Neural cell (in vitro differentiated cells): ENCODE data around the gene MICB. TPM values are rescaled to one million over a fixed set of nuclear protein-coding genes. Genes with fewer than 3 reads are reported as not detected.

Source experiments
- H2AFZ ChIP-seq: fragments of 200-600, 300-800 bp; sonication (generic), shearing (Covaris generic); 2 replicates; pipeline ENCODE4 v1.6.0; 2014; ENCODE audit warnings: low read depth, mild to moderate bottlenecking, antibody characterized with exemption, low read length, moderate library complexity
- H3F3A ChIP-seq: fragments of 200-600 bp; shearing (Covaris generic); 2 replicates; pipeline ENCODE4 v1.6.1; 2016; ENCODE audit warnings: mild to moderate bottlenecking, moderate library complexity, mixed read lengths, antibody characterized with exemption, low read length; ENCODE audit not compliant: insufficient read depth, poor library complexity, severe bottlenecking
- H3K27ac ChIP-seq: fragments of 200-600, 300-800 bp; sonication (generic), shearing (Covaris generic); 2 replicates; pipeline ENCODE4 v1.5.1; 2014; ENCODE audit warnings: mild to moderate bottlenecking, low read length, moderate library complexity
- H3K27me3 ChIP-seq: fragments of 300-800, 200-600 bp; sonication (generic), shearing (Covaris generic); 2 replicates; pipeline ENCODE4 v1.6.0; 2014; ENCODE audit warnings: mild to moderate bottlenecking, low read depth, low read length, moderate library complexity; ENCODE audit not compliant: insufficient read depth
- H3K36me3 ChIP-seq: fragments of 300-800, 200-600 bp; sonication (generic), shearing (Covaris generic); 2 replicates; pipeline ENCODE4 v1.5.1; 2014; ENCODE audit warnings: mild to moderate bottlenecking, antibody characterized with exemption, low read length, moderate library complexity; ENCODE audit not compliant: insufficient read depth
- H3K4me2 ChIP-seq: fragments of 300-800, 200-600 bp; sonication (generic), shearing (Covaris generic); 2 replicates; pipeline ENCODE4 v1.6.0; 2014; ENCODE audit warnings: mild to moderate bottlenecking, low read length
- H3K4me3 ChIP-seq: fragments of 300-800, 200-600 bp; sonication (generic), shearing (Covaris generic); 2 replicates; pipeline ENCODE4 v1.5.1; 2014; ENCODE audit warnings: mild to moderate bottlenecking, low read length, moderate library complexity
- H3K79me2 ChIP-seq: fragments of 200-600 bp; shearing (Covaris generic); replicated peaks from 2 replicates; pipeline ENCODE4 v1.6.0; 2014; ENCODE audit warnings: mild to moderate bottlenecking, low read length, moderate library complexity; ENCODE audit not compliant: insufficient read depth
- H3K9ac ChIP-seq: fragments of 300-800, 200-600 bp; sonication (generic), shearing (Covaris generic); 2 replicates; pipeline ENCODE4 v1.6.1; 2016; ENCODE audit warnings: mild to moderate bottlenecking, low read length, mixed read lengths
- H3K9me2 ChIP-seq: fragments of 200-600 bp; shearing (Covaris generic); 2 replicates; pipeline ENCODE4 v1.6.1; 2016; ENCODE audit warnings: mild to moderate bottlenecking, low read length, mixed read lengths; ENCODE audit not compliant: insufficient read depth
- H3K9me3 ChIP-seq: fragments of 200-600, 300-800 bp; sonication (generic), shearing (Covaris generic); 2 replicates; pipeline ENCODE4 v1.6.1; 2016; ENCODE audit warnings: mild to moderate bottlenecking, mixed run types, low read length, moderate library complexity, mixed read lengths
- H4K20me1 ChIP-seq: fragments of 200-600 bp; shearing (Covaris generic); 2 replicates; pipeline ENCODE4 v1.6.1; 2016; ENCODE audit warnings: mild to moderate bottlenecking, mixed run types; ENCODE audit not compliant: insufficient read depth
- EP300 ChIP-seq: fragments of 450-650 bp; conservative IDR thresholded peaks from 2 replicates; pipeline ENCODE4 v1.6.1; 2014; ENCODE audit warnings: antibody characterized with exemption, mild to moderate bottlenecking, moderate library complexity; ENCODE audit not compliant: poor library complexity, severe bottlenecking
- EZH2 ChIP-seq: fragments of 200-600, 300-800 bp; shearing (Covaris generic), sonication (generic); IDR thresholded peaks from 2 replicates; pipeline ENCODE4 v1.6.1; 2014; ENCODE audit warnings: antibody characterized with exemption, low read length, borderline replicate concordance, mild to moderate bottlenecking; ENCODE audit not compliant: insufficient read depth, poor library complexity, severe bottlenecking
- MXI1 ChIP-seq: fragments of 450-650 bp; conservative IDR thresholded peaks from 2 replicates; pipeline ENCODE4 v1.6.1; 2014; ENCODE audit warnings: antibody characterized with exemption, mild to moderate bottlenecking; ENCODE audit not compliant: poor library complexity, severe bottlenecking
- POLR2AphosphoS5 ChIP-seq: IDR thresholded peaks from 2 replicates; pipeline ENCODE4 v1.6.1; 2012
- RAD21 ChIP-seq: fragments of 450-650 bp; conservative IDR thresholded peaks from 2 replicates; pipeline ENCODE4 v1.6.1; 2014; ENCODE audit warnings: antibody characterized with exemption, mild to moderate bottlenecking, moderate library complexity
- REST ChIP-seq: IDR thresholded peaks from 2 replicates; pipeline ENCODE4 v1.6.1; 2012; ENCODE audit warnings: borderline replicate concordance
- SMC3 ChIP-seq: fragments of 450-650 bp; conservative IDR thresholded peaks from 2 replicates; pipeline ENCODE4 v1.6.1; 2014; ENCODE audit warnings: antibody characterized with exemption, mild to moderate bottlenecking, moderate library complexity; ENCODE audit not compliant: poor library complexity
- TAF1 ChIP-seq: IDR thresholded peaks from 2 replicates; pipeline ENCODE4 v1.6.1; 2012; ENCODE audit warnings: low read depth
- polyA plus RNA-seq: library from polyadenylated mRNA; depleted of rRNA; stranded (reverse); fragments of >200 nt; gene quantifications from 2 replicates; pipeline ENCODE4 v1.2.3, GENCODE V29; 2014
- TF ChIP-seq, protein P1 (sequence below): fragments of 450-650 bp; IDR thresholded peaks from 2 replicates; pipeline ENCODE4 v1.5.1; 2014; ENCODE audit warnings: antibody characterized with exemption, mild to moderate bottlenecking, moderate library complexity; ENCODE audit not compliant: poor library complexity, severe bottlenecking

Gene MICB
- polyA plus RNA-seq, 1 donor from 2014 or later: not detected

- Histone ChIP-seq H3K27me3 (no peaks in the 10 kb centered on the region), H3K4me2 (peak overlapping the region; percentile 100), H3K79me2 (peaks cover 82% of the 10 kb centered on the region), H3K27ac (peak overlapping the region; percentile 96), H3F3A (no peaks in the 10 kb centered on the region), H3K9me3 (no peaks in the 10 kb centered on the region), H4K20me1 (peaks cover 37% of the 10 kb centered on the region), H3K4me3 (peak overlapping the region; percentile 86), H3K36me3 (no peaks in the 10 kb centered on the region), H3K9me2 (no peaks in the 10 kb centered on the region), H3K9ac (peak overlapping the region; percentile 98), H2AFZ (no peak overlapping the region)
- no peak for TF ChIP-seq REST
- no peak for TF ChIP-seq POLR2AphosphoS5
- no peak for TF ChIP-seq SMC3
- TF ChIP-seq MXI1: no peak
- TF ChIP-seq EZH2: no peak
- TF ChIP-seq RAD21: no peak
- no peak for TF ChIP-seq EP300
- TF ChIP-seq TAF1: no peak
Measured at GRCh38 chr6:31540640-31541039, 42.7 kb downstream of the MICB start.

- Histone ChIP-seq H2AFZ (peak overlapping the region; percentile 42), H3K27me3 (no peaks in the 10 kb centered on the region), H3K9me3 (no peaks in the 10 kb centered on the region), H3K36me3 (no peaks in the 10 kb centered on the region), H3K9me2 (no peaks in the 10 kb centered on the region), H3K27ac (peak overlapping the region; percentile 96), H4K20me1 (peaks cover 33% of the 10 kb centered on the region), H3F3A (no peaks in the 10 kb centered on the region), H3K4me3 (peak overlapping the region; percentile 86), H3K4me2 (peak overlapping the region; percentile 100), H3K9ac (peak overlapping the region; percentile 98), H3K79me2 (peaks cover 85% of the 10 kb centered on the region)
- TF ChIP-seq EZH2 (no peak), POLR2AphosphoS5 (peak; percentile 33)
Measured at GRCh38 chr6:31541059-31541657, 43.2 kb downstream of the MICB start.

GRCh38 chr6:31541658-31542521 lies 43.9 kb downstream of the MICB start, which contains the start of gene DDX39B:
Gene DDX39B, minus strand, starts transcription at chr6:31542003. Its CDS starts 1,471 bp downstream, at chr6:31540532.
- peak within 1 kb of the TSS; percentile 86 for H3K4me3 ChIP-seq
- H4K20me1 ChIP-seq: peaks cover 25% of the 10 kb centered on the region
- H3K27ac ChIP-seq: peak within 1 kb of the TSS; percentile 96
- no peaks in the 10 kb centered on the region for H3K36me3 ChIP-seq
- H2AFZ ChIP-seq: peak within 1 kb of the TSS; percentile 66
- H3K9ac ChIP-seq: peak within 1 kb of the TSS; percentile 98
- no peaks in the 10 kb centered on the region for H3K27me3 ChIP-seq
- H3K9me3 ChIP-seq: no peaks in the 10 kb centered on the region
- no peak for TF ChIP-seq EZH2
- peak; percentile 37 for TF ChIP-seq SMC3
- TF ChIP-seq TAF1: peak; percentile 99
- peak; percentile 75 for TF ChIP-seq EP300
- no peak for TF ChIP-seq RAD21
- peak; percentile 99 for TF ChIP-seq REST
- TF ChIP-seq, protein P1, sequence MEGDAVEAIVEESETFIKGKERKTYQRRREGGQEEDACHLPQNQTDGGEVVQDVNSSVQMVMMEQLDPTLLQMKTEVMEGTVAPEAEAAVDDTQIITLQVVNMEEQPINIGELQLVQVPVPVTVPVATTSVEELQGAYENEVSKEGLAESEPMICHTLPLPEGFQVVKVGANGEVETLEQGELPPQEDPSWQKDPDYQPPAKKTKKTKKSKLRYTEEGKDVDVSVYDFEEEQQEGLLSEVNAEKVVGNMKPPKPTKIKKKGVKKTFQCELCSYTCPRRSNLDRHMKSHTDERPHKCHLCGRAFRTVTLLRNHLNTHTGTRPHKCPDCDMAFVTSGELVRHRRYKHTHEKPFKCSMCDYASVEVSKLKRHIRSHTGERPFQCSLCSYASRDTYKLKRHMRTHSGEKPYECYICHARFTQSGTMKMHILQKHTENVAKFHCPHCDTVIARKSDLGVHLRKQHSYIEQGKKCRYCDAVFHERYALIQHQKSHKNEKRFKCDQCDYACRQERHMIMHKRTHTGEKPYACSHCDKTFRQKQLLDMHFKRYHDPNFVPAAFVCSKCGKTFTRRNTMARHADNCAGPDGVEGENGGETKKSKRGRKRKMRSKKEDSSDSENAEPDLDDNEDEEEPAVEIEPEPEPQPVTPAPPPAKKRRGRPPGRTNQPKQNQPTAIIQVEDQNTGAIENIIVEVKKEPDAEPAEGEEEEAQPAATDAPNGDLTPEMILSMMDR: peak; percentile 14
- peak; percentile 86 for TF ChIP-seq MXI1
- peak; percentile 99 for TF ChIP-seq POLR2AphosphoS5
- peaks cover 80% of the 10 kb centered on the region for H3K79me2 ChIP-seq
- peak within 1 kb of the TSS; percentile 100 for H3K4me2 ChIP-seq
- H3K9me2 ChIP-seq: no peaks in the 10 kb centered on the region
- no peaks in the 10 kb centered on the region for H3F3A ChIP-seq
